GM12875 (cell line): ENCODE data around the gene HOXC11.
A peak's percentile ranks its signal among the peaks of the same experiment; 100 is the strongest.

Source experiments
- H3K4me3 ChIP-seq: one replicate; pipeline ENCODE4 v1.5.1; 2011; ENCODE audit warnings: low read depth, low read length, control low read depth
- TF ChIP-seq, protein P1 (sequence below): IDR thresholded peaks from 2 replicates; pipeline ENCODE4 v1.5.1; 2011; ENCODE audit warnings: low read depth, mild to moderate bottlenecking, control low read depth, inconsistent platforms, low read length, moderate library complexity, borderline replicate concordance; ENCODE audit not compliant: insufficient read depth

The HOXC11 gene

DNA sequence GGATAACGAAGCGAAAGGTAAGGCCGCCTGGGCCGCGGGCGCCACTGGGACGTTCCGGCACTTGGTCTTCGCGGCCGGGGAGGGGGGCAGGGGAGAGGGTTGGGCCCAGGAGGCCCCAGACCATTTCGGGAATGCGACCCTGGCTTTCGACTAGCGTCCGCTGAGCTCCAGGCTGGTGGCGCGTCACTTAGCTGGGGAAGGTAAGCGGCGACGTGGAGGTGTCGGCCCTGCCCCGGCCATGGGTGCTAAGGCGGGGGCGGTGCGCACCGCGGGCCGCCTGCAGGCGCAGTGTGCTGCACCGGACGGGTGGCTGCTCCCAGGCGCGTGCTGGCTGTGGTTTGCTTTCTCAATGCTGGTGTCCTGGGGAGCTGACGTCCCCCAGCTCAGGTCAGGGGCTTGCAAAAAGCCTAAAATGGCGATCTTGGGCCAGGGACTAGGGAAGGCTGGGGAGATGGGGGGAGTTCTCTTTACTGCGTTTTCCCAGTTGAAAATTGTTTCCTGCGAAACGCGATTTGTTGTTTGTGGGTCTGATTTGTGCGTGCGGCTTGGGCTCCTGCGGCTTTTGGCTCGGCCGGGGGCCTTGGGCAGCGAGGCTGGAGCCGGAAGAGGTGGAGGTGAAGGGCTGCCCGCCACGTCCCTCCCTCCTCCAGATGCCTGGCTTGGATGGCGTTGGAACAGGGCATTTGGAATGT, 13.2 kb downstream of the HOXC11 start:
- TF ChIP-seq, protein P1, sequence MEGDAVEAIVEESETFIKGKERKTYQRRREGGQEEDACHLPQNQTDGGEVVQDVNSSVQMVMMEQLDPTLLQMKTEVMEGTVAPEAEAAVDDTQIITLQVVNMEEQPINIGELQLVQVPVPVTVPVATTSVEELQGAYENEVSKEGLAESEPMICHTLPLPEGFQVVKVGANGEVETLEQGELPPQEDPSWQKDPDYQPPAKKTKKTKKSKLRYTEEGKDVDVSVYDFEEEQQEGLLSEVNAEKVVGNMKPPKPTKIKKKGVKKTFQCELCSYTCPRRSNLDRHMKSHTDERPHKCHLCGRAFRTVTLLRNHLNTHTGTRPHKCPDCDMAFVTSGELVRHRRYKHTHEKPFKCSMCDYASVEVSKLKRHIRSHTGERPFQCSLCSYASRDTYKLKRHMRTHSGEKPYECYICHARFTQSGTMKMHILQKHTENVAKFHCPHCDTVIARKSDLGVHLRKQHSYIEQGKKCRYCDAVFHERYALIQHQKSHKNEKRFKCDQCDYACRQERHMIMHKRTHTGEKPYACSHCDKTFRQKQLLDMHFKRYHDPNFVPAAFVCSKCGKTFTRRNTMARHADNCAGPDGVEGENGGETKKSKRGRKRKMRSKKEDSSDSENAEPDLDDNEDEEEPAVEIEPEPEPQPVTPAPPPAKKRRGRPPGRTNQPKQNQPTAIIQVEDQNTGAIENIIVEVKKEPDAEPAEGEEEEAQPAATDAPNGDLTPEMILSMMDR = no peak
- peak overlapping the region; percentile 38 for H3K4me3 ChIP-seq

DNA sequence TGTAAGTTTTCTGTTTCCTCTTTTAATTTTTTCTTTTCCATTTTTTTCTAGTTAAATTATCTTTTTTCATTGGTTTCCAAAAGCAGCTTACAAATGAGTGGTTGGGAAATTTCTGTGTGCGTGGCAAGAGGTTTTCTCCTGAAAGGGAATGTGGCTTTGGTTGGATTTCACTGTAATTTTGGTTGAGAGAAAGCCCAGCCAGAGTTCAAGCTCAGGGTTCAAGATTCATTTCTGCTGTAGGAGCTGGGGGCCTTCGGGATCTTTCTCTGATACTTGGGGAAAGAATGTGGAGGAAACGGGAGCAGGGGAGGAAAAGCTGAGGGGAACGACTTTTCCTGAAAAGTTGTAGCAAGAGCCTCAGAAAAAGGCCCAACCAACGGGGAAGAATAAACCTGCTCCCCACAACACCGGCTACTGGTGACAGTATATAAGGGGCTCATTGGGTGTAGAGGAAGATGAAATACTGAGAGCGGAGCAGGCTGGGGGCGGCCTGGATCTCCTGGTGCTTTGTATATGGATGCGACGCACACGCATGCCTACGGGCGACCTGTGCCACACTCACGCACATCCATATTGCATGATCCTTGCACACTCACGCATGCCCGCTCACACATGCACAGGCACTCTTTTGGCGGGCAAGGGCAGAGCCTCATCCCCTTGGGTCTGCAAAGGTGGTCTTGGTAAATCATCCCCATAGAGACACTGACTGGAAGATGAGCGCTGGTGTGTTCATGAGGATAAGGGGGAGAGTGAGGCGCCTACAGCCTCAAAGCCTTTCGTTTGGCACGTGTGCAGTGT, 14.0 kb downstream of the HOXC11 start:
- TF ChIP-seq, protein P1 = no peak
- H3K4me3 ChIP-seq = no peak overlapping the region

DNA sequence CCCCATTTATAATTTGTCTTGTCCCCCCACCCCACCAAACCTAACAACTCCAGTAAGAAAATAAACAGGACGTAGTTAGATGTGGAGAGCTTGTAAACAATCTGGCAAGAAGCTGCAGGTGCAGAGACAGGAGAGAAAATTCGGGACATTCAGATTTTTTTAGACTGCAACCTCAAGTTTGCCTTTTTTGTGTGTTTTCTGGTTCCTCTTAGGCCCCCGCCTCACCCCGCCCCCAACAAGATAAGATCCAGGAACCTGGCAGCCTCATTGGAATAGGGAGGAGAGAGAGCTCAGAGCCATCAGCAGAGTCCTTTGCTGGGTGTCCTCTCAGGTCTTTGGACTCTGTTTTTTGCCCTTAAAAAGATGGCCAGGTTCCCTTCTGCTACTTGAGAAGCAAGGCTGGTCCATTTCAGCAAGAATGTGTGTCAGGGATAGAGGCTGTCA, 14.9 kb downstream of the HOXC11 start:
- no peak overlapping the region for H3K4me3 ChIP-seq
- TF ChIP-seq, protein P1 = no peak

DNA sequence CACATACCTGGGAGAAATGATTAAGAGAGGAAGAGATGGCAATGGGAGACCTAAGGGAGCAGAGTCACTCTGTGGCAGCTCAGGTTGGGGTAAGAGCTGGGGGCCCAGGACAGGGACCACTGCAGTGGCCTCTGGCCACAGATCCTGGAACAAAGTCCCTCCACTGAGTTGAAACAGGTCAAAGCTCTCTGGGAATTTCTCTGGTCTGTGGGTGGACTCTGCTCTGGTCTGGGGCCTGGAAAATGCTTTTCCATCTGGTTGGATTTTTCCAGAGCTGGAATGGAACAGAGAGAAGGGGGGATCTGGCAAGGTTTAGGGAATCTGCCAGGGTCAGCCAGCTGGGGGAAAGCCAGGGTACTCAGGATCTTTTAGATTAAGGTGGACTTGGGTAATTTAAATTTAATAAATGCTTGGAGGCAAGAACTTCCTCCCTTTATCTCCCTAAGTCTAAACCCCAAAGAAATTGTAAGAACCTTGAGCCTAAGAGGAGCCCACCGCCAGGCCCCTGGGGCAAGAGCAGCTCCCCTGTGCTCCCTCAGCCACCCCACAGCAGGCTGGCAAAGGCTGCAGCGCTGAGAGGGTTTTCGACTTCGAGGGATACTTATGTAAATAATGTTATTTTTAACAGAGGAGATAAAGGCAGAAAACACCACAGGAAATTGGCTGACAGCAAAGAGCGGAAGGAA, 15.8 kb downstream of the HOXC11 start:
- H3K4me3 ChIP-seq = no peak overlapping the region
- TF ChIP-seq, protein P1 = no peak

DNA sequence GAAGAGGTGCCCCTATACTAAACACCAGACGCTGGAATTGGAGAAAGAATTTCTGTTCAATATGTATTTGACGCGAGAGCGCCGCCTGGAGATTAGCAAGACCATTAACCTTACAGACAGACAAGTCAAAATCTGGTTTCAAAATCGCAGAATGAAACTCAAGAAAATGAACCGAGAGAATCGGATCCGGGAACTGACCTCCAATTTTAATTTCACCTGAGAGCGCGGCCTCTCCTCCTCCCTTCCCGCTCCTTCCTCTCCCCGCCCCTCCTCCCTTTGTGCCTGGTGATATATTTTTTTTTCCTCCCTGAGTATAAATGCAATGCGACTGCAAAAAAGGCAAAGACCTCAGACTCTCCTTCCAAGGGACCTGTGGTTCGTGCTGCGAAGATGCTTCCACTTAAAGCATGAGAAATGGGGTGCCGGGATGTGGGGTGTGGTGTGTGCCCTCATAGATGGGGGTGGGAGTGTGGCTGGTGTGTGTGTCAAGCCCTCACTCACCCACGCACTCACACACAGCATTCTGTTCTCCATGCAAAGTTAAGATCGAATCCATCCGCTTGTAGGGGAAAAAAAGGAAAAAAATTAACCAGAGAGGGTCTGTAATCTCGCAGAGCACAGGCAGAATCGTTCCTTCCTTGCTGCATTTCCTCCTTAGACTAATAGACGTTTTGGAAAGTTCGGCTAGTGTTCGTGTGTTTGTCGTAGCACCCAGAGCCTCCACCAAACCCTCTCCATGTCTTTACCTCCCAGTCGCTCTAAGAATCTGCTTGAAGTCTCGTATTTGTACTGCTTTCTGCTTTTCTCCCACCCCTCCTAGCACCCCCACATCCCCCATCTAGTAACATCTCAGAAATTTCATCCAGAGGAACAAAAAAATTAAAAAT, 16.5 kb downstream of the HOXC11 start:
- TF ChIP-seq, protein P1 = peak; percentile 64
- no peak overlapping the region for H3K4me3 ChIP-seq

DNA sequence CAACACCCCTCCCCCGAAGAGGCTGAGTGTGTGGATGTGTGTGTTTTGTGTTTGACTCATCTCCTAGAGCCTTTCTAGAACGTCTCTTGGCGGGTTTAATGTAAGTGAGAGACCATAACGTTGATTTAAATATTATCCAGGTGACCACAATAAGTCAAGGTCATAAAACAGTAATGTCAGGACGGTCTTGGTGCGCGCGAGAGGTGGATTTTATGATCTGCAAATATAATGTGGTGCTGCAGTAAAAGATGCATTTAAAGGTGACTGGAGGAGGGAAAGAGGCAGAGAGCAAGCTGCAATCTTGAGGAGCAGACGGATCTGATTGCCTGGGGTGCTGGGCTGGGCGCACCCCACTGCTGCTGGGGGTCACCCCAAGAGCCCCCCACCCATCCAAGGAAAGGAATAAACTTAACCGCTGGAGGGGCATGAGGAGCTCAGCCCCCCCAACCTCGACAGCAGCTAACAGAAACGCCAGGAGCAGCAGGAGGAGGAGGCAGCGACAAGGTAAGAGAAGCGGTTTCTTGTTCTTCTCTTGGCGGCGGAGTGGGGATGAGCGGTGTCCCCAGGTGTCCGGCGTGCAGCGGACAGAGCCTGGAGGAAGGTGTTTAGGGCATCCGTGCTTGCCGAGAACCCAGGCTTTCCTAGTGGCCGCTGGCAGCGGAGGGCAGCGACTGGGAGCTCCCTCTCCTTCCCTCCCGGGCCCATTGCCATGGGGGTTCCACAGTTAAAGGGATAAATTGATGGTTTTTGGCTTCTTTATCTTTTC, 17.6 kb downstream of the HOXC11 start:
- H3K4me3 ChIP-seq = no peak overlapping the region
- TF ChIP-seq, protein P1 = no peak
